Measurements from ENCODE around the gene RUVBL1.

The RUVBL1 gene

DNA sequence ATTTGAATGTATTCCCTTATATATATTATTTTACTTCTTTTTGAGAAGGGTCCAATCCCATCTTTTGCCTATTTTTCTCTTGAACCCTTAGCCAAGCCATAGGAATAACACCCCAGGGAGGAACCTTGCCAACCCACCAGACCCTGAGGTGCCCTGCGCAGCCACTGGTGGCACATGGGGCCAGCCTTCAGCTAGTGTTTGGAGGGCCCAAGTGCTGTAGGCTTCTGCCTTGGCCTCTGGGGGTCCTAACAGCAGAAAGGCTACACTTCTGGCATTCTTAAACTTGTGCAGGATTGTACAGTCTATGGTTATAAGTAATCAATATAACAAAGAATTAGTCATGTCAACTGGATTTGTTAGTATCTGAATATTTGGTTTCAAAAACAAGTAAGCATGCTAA is 34.5 kb downstream of the RUVBL1 start:
- Histone ChIP-seq H3K27me3 (ENCODE audit: low read depth, low read length) (no peaks in the 10 kb centered on the region), H2AFZ (ENCODE audit: low read depth, low read length) (no peak overlapping the region), H4K20me1 (ENCODE audit: insufficient read depth, low read length) (no peaks in the 10 kb centered on the region), H3K9ac (ENCODE audit: low read length) (no peak overlapping the region), H3K9me3 (ENCODE audit: insufficient read depth, low read length) (no peaks in the 10 kb centered on the region), H3K27ac (ENCODE audit: low read length) (no peak overlapping the region), H3K4me3 (ENCODE audit: low read length) (no peak overlapping the region), H3K36me3 (replicated peaks; ENCODE audit: low read depth, low read length) (peaks cover 56% of the 10 kb centered on the region), H3K79me2 (ENCODE audit: low read length) (peaks cover 51% of the 10 kb centered on the region), H3K4me1 (ENCODE audit: low read length) (no peaks in the 10 kb centered on the region), H3K4me2 (ENCODE audit: low read length) (no peak overlapping the region)
- TF ChIP-seq, protein P1, sequence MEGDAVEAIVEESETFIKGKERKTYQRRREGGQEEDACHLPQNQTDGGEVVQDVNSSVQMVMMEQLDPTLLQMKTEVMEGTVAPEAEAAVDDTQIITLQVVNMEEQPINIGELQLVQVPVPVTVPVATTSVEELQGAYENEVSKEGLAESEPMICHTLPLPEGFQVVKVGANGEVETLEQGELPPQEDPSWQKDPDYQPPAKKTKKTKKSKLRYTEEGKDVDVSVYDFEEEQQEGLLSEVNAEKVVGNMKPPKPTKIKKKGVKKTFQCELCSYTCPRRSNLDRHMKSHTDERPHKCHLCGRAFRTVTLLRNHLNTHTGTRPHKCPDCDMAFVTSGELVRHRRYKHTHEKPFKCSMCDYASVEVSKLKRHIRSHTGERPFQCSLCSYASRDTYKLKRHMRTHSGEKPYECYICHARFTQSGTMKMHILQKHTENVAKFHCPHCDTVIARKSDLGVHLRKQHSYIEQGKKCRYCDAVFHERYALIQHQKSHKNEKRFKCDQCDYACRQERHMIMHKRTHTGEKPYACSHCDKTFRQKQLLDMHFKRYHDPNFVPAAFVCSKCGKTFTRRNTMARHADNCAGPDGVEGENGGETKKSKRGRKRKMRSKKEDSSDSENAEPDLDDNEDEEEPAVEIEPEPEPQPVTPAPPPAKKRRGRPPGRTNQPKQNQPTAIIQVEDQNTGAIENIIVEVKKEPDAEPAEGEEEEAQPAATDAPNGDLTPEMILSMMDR (IDR thresholded peaks at IDR 0.05; ENCODE audit: low read depth, low read length): no peak
- TF ChIP-seq EZH2phosphoT487 (IDR thresholded peaks at IDR 0.05; ENCODE audit: low read depth): no peak

DNA sequence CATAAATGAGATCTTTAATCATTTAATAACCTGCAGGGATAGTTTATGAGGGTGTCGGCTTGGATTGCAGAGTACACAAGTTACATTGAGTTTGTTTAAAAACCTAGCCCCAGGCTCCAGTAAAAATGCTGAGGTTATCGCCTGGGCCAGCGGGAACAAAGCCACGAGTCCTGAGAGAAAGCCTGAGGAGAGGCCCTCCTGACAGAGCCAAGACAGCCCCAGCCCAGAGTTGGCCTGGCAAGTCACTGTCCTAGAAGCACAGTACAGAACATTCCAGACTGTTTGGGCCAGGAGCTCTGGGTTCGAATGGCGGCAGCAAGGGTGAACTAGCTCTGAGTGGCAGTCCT is 39.0 kb downstream of the RUVBL1 start:
- peaks cover 2% of the 10 kb centered on the region; the same call in 1 of the 2 replicates for H4K20me1 ChIP-seq (ENCODE audit: insufficient read depth, low read length)
- no peak overlapping the region for H3K4me3 ChIP-seq (ENCODE audit: low read length)
- H3K27me3 ChIP-seq (ENCODE audit: low read depth, low read length): no peaks in the 10 kb centered on the region
- H3K4me2 ChIP-seq (ENCODE audit: low read length): no peak overlapping the region
- H3K27ac ChIP-seq (ENCODE audit: low read length): no peak overlapping the region
- H2AFZ ChIP-seq (ENCODE audit: low read depth, low read length): no peak overlapping the region
- TF ChIP-seq, protein P1 (IDR thresholded peaks at IDR 0.05; ENCODE audit: low read depth, low read length): no peak
- TF ChIP-seq EZH2phosphoT487 (IDR thresholded peaks at IDR 0.05; ENCODE audit: low read depth): no peak
- no peaks in the 10 kb centered on the region for H3K4me1 ChIP-seq (ENCODE audit: low read length)
- peaks cover 71% of the 10 kb centered on the region for H3K36me3 ChIP-seq (replicated peaks; ENCODE audit: low read depth, low read length)
- peaks cover 9% of the 10 kb centered on the region for H3K79me2 ChIP-seq (ENCODE audit: low read length)
- H3K9ac ChIP-seq (ENCODE audit: low read length): no peak overlapping the region
- H3K9me3 ChIP-seq (ENCODE audit: insufficient read depth, low read length): no peaks in the 10 kb centered on the region

DNA sequence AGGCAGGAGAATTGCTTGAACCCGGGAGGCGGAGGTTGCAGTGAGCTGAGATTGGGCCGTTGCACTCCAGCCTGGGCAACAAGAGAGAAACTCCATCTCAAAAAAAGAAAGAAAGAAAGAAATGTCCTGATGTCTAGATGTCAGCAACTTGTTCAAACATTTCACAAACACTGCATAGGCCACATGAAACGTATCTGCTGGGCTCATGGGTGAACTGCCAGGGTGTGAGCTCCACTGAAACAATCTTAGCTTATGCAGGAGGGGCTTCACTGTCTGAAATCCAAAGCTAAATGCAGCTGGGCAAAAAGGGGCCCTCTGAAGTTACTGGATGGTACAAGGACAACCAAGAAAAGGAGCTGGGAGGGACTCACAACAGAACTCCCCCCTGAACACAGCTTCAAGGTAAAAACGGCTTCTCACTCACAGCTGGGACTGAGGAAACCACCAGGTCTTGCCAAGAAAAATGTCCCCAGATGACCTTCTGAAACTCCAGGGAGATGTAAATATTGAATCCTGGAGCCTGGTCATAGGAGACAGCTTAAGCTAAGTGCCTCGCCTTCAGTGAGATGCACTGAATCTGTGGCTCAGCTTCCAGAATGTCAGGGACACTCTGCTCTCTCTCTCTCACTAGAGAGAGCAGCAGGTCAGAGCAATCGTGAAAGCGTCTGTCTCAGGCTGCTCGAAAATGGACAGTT is 39.5 kb downstream of the RUVBL1 start:
- no peak overlapping the region for H3K27ac ChIP-seq (ENCODE audit: low read length)
- no peaks in the 10 kb centered on the region for H3K9me3 ChIP-seq (ENCODE audit: insufficient read depth, low read length)
- H3K27me3 ChIP-seq (ENCODE audit: low read depth, low read length): no peaks in the 10 kb centered on the region
- TF ChIP-seq, protein P1 (IDR thresholded peaks at IDR 0.05; ENCODE audit: low read depth, low read length): no peak
- no peak for TF ChIP-seq EZH2phosphoT487 (IDR thresholded peaks at IDR 0.05; ENCODE audit: low read depth)
- H3K4me2 ChIP-seq (ENCODE audit: low read length): no peak overlapping the region
- H3K36me3 ChIP-seq (replicated peaks; ENCODE audit: low read depth, low read length): peaks cover 73% of the 10 kb centered on the region
- H4K20me1 ChIP-seq (ENCODE audit: insufficient read depth, low read length): peaks cover 4% of the 10 kb centered on the region; the same call in 1 of the 2 replicates
- peaks cover 4% of the 10 kb centered on the region for H3K79me2 ChIP-seq (ENCODE audit: low read length)
- no peak overlapping the region for H2AFZ ChIP-seq (ENCODE audit: low read depth, low read length)
- H3K4me3 ChIP-seq (ENCODE audit: low read length): no peak overlapping the region
- no peak overlapping the region for H3K9ac ChIP-seq (ENCODE audit: low read length)
- no peaks in the 10 kb centered on the region for H3K4me1 ChIP-seq (ENCODE audit: low read length)

DNA sequence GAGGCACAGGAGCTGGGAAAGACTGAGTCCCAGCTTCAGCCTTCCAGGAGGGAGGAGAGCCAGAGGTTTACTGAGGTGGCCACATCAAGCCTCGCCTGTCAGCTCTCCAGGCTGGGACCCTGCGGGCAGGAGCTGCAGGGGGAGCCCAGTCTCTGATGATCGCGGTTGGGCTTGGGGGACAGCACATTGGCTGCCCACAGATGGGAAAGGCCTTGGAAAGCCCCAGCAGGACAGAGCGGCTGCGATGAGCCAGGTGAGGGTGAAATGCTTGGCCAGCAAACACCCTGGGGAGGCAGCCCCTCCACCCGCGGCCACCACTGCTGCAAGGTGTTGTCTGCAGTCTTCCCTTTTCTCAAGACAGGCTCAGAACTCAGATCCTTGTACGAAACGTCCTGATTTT is 40.2 kb downstream of the RUVBL1 start:
- peaks cover 4% of the 10 kb centered on the region; the same call in 1 of the 2 replicates for H4K20me1 ChIP-seq (ENCODE audit: insufficient read depth, low read length)
- H3K79me2 ChIP-seq (ENCODE audit: low read length): no peaks in the 10 kb centered on the region; the same call in 1 of the 2 replicates
- H3K4me2 ChIP-seq (ENCODE audit: low read length): no peak overlapping the region
- no peak for TF ChIP-seq EZH2phosphoT487 (IDR thresholded peaks at IDR 0.05; ENCODE audit: low read depth)
- no peak overlapping the region for H3K4me3 ChIP-seq (ENCODE audit: low read length)
- H3K27ac ChIP-seq (ENCODE audit: low read length): no peak overlapping the region
- H3K36me3 ChIP-seq (replicated peaks; ENCODE audit: low read depth, low read length): peaks cover 77% of the 10 kb centered on the region
- H3K9me3 ChIP-seq (ENCODE audit: insufficient read depth, low read length): no peaks in the 10 kb centered on the region
- no peaks in the 10 kb centered on the region for H3K4me1 ChIP-seq (ENCODE audit: low read length)
- no peak overlapping the region for H3K9ac ChIP-seq (ENCODE audit: low read length)
- no peaks in the 10 kb centered on the region for H3K27me3 ChIP-seq (ENCODE audit: low read depth, low read length)
- H2AFZ ChIP-seq (ENCODE audit: low read depth, low read length): no peak overlapping the region
